GM19035 (cell line): ENCODE data around the gene PRKAG1.

Experiments
- ATAC-seq: cut with Tn5 transposase; IDR thresholded peaks from one replicate; pipeline ENCODE4 v1.9.1; 2021; ENCODE audit not compliant: unreplicated experiment

PRKAG1 gene

GRCh38 chr12:48969833-48970701 is 48.5 kb downstream of the PRKAG1 start:
- ATAC-seq = no peak

DNA sequence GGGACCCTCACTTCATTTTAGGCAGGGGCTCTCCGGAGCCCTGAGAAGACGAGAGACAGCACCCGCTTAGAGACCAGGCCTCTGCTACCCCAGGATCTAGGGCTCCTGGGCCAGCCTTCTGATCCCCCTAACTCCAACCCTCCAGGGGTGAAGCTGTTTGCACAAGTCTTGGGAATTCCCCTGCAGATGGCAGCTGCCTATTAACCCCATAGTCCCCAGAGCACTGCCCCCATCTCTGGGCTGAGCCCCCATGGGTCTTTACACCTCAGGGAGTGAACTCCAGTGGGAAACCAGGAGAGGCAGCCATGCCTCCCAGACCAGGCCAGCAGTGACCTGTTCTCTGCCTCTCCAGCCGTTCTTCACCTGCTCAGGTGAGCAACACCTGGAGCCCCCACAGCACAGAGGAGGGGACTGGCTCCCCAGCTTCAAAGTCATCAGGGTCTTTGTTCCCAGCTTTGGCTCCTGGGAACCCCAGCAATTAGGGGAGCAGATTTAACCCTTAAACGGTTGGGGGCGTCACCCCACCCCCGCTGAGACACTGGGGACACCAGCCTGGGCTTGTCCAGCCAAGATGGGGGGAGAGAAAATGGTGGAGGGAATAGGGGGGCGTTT is 49.3 kb downstream of the PRKAG1 start:
- no peak for ATAC-seq

- no peak for ATAC-seq
Observed at GRCh38 chr12:48968467-48968866, 50.1 kb downstream of the PRKAG1 start.

GRCh38 chr12:48967991-48968390 is 50.6 kb downstream of the PRKAG1 start:
- no peak for ATAC-seq

GRCh38 chr12:48966177-48966895 is 52.2 kb downstream of the PRKAG1 start:
- ATAC-seq = no peak

DNA sequence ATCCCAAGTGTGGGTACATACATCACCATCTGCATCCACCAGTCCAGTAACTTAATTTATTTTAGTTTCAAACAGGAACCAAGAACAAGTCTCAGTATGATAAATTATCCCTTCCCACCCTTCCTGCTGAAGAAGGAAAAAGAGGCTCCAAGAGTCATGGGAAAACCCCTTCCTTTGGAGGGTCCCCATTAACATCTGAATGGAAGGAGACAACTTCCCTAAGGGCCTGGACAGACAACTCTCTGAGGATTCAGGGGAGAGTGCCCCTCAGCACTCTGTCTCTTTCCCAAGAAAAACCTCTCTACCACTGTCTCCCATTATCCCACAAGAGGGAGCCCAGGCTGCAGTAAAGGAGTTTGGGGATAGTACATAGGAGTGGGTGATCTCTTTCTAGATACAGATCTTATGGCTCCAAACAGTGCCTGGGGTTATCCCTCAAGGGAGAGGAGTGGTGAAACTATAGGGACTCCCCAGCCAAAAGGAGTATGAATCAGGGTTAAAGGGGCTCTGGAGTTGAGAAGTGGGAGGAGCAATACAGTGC is 53.2 kb downstream of the PRKAG1 start:
- ATAC-seq = no peak

DNA sequence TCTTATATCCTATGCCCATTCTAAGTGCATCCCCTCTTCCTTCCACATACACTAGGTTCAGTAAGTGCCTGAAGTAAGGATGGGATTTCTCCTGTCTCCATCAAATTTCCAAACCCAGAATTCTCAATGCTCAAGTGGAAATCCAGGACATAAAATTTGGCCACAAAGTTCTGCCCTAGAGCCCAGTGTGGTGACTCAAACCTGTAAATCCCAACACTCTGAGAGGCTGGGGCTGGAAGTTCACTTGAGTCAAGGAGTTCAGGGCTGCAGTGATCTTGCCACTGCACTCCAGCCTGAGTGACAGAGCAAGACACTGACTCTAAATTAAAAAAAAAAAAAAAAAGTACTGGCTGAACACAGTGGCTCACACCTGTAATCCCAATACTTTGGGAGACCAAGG is 56.8 kb downstream of the PRKAG1 start:
- no peak for ATAC-seq

GRCh38 chr12:48961331-48961730 is 57.2 kb downstream of the PRKAG1 start:
- ATAC-seq = no peak

GRCh38 chr12:48960834-48961233 is 57.7 kb downstream of the PRKAG1 start:
- ATAC-seq = no peak

- no peak for ATAC-seq
Observed at GRCh38 chr12:48958049-48958388, 60.6 kb downstream of the PRKAG1 start.

DNA sequence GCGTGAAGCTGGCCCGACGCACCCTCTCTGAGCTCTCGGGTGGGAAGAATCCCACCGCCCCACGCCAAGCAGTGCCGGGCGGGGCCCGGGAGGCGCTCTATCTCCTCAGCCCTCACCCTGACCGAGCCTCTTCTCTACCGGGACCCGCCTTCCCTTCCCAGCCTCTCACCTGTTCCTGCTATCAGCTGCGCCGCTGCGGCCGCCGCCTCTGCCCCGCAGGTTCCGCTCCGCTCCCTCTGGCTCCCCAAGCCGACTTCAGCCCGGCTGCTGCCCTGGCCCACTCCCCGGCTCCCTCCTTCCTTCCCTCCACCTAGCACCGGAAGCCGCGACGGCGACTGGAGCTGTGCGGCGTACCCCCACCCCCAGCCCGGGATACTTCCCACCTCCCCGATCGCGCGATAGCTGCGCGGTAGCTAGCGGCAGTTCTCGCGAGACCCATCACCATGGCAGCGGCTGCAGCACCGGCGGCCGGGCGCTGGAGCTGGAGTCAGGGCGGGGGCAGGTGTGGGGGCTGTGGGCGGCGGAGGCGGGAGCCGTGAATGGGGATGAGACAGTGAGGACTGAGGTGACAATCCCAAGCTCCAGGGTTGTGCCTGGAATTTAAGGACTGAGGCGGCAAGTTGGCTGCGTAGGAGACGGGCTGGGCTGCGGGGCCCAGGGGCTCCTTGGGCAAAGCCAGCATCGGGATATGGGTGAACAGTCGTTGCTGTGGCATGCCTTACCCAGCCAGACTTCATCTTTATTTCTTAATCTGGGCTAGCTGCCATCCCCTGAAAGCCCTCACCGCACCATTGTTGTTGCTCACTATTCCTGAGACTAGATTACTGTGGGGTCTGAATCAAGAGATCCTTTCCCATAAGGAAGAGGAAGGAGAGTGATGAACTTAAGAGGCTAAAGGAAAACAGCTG is 61.2 kb downstream of the PRKAG1 start, which contains the start of gene ARF3:
ARF3 (minus strand) TSS at position 347 of the 908 bp plus-strand sequence. CDS start 16,392 bp downstream, outside the sequence.
- ATAC-seq = peak; percentile 84

DNA sequence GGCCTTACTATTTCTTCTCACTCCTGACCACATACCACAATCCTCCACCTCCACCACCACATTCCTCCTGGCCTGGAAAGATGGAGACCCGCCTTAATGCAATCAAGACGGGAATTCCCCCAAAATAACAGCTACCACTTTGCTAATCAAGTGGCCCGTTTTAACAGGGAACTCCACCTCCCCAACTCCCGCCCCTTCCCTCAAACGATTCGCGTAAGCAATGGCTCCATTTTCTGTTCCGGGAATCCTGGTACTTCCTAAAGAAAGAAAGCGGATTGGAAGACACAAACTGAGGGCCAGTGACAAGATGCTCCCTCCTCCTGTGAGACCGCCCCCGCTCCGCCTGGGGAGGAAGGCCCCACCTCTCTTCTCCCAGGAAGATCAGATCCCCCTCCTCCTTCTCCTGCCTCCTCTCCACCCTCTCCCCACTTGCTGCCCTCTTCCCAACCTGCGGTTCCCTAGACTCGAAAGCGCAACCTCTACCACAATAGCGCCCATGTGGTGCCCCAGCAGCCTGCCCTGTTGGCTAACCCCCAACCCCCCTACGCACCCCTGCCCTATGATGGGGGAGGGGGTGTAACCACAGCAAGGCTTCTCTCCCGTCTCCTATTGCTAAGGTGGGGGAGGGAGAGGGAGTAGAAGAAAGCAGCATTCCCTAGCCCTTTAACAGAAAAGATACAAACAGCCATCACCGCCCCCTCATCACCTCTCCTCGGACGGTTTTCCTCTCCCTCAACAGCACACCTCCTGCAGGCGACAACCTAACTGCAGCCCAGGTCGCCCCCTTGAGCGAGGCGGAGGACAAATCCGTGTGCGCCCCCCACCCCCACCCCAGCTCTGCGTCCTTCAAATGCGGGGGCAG is 62.1 kb downstream of the PRKAG1 start:
- ATAC-seq = no peak

DNA sequence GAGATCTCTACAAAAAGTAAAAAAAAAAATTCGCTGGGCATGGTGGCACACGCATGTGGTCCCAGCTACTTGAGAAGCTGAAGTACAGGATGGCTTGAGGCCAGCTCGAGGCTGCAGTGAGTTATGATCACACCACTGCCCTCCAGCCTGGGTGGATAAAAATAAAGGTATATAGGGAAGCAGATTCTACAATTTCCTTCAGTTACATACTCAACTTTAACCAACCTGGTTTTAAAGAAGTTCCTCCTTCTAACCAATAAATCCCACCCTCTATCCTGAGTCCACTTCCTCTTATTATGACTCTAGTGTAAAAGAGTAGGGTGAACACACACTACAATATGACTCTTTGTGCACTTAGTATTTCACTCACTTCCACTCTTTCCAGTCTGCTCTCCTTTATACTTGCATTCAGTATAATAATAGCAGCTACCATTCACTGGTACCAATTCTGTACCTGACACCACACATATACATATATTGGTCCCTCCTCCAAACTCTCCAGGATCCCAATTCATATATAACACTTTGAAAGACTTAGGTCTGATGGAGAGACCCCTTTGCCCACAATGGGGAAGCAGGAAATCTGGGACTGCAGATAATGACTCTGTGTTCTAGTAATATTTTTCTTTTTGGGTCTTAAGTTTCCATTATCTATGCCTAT is 63.6 kb downstream of the PRKAG1 start:
- no peak for ATAC-seq

GRCh38 chr12:48954061-48954460 is 64.5 kb downstream of the PRKAG1 start:
- no peak for ATAC-seq

DNA sequence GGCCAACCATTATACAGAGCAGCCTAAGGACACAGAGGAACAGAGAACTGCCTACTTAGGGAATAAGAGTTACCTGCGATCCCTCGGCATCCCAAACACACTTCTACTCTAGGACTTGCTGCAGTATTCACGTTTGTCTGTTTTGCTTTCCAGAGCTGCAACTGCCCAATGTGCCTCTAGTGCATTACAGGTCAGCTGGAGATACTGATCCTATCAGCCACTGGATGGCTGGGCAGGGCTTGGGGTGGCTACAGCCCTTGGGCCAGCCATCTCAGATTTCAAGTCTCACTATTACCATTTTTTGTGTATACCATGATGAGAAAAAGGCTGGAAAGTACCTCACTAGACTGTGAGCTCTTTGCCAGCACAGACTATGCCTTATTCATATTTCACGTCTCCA is 65.9 kb downstream of the PRKAG1 start:
- ATAC-seq = no peak
